Measurements from ENCODE around the gene PLCB1. TPM values are rescaled to one million over a fixed set of nuclear protein-coding genes. Genes with fewer than 3 reads are reported as not detected.

Gene PLCB1
- total RNA-seq, 1 donor from 2014 or later = 10.7 TPM

- H3K36me3 ChIP-seq (ENCODE audit: insufficient read depth, low read length) = no peaks in the 10 kb centered on the region
- H2AFZ ChIP-seq (ENCODE audit: low read depth, low read length) = no peak overlapping the region
- no peaks in the 10 kb centered on the region for H3K9me3 Mint-ChIP-seq (ENCODE audit: unreplicated experiment)
- no peaks in the 10 kb centered on the region for H4K20me1 ChIP-seq (ENCODE audit: insufficient read depth, low read length)
- TF ChIP-seq CTCF (IDR thresholded peaks at IDR 0.05; ENCODE audit: insufficient read depth, low read depth, low read length) (no peak), EZH2 (IDR thresholded peaks at IDR 0.05; ENCODE audit: insufficient read depth, low read length) (no peak)
- no peaks in the 10 kb centered on the region for H3K9me3 ChIP-seq (ENCODE audit: insufficient read depth, low read depth, low read length)
- H3K4me1 Mint-ChIP-seq (ENCODE audit: low read depth, unreplicated experiment) = peaks cover 3% of the 10 kb centered on the region
- H3K79me2 ChIP-seq (ENCODE audit: insufficient read depth, low read length) = no peaks in the 10 kb centered on the region
- no peaks in the 10 kb centered on the region for H3K36me3 Mint-ChIP-seq (ENCODE audit: low read depth, unreplicated experiment)
- no peaks in the 10 kb centered on the region for H3K4me1 ChIP-seq (ENCODE audit: insufficient read depth, low read length)
- no peaks in the 10 kb centered on the region for H3K27me3 ChIP-seq (ENCODE audit: insufficient read depth, low read length)
- no peak overlapping the region for H3K4me2 ChIP-seq (ENCODE audit: low read length)
- H3K4me3 Mint-ChIP-seq (ENCODE audit: unreplicated experiment) = no peak overlapping the region
- FAIRE-seq (no peak), DNase-seq (ENCODE audit: low read depth) (no peak)
- H3K9ac ChIP-seq (ENCODE audit: low read length) = no peak overlapping the region
- no peak overlapping the region for H3K27ac Mint-ChIP-seq (ENCODE audit: unreplicated experiment)
- H3K27ac ChIP-seq (ENCODE audit: low read depth, low read length) = no peak overlapping the region
- H3K4me3 ChIP-seq (ENCODE audit: insufficient read depth, low read depth, low read length) = no peak overlapping the region
- no peaks in the 10 kb centered on the region for H3K27me3 Mint-ChIP-seq (ENCODE audit: low read depth, unreplicated experiment)
These were observed 344.0 kb downstream of the PLCB1 start for GRCh38 chr20:8476021-8476420.

GRCh38 chr20:8480597-8480996, 348.5 kb downstream of the PLCB1 start:
- H4K20me1 ChIP-seq (ENCODE audit: insufficient read depth, low read length) = no peaks in the 10 kb centered on the region
- no peak overlapping the region for H3K27ac Mint-ChIP-seq (ENCODE audit: unreplicated experiment)
- no peaks in the 10 kb centered on the region for H3K4me1 Mint-ChIP-seq (ENCODE audit: low read depth, unreplicated experiment)
- H3K36me3 ChIP-seq (ENCODE audit: insufficient read depth, low read length) = no peaks in the 10 kb centered on the region
- H3K79me2 ChIP-seq (ENCODE audit: insufficient read depth, low read length) = no peaks in the 10 kb centered on the region
- TF ChIP-seq CTCF (IDR thresholded peaks at IDR 0.05; ENCODE audit: insufficient read depth, low read depth, low read length) = no peak
- no peak for TF ChIP-seq EZH2 (IDR thresholded peaks at IDR 0.05; ENCODE audit: insufficient read depth, low read length)
- no peaks in the 10 kb centered on the region for H3K9me3 ChIP-seq (ENCODE audit: insufficient read depth, low read depth, low read length)
- no peak for DNase-seq (ENCODE audit: low read depth)
- H3K4me3 Mint-ChIP-seq (ENCODE audit: unreplicated experiment) = no peak overlapping the region
- H3K27me3 ChIP-seq (ENCODE audit: insufficient read depth, low read length) = no peaks in the 10 kb centered on the region
- no peak overlapping the region for H2AFZ ChIP-seq (ENCODE audit: low read depth, low read length)
- no peaks in the 10 kb centered on the region for H3K36me3 Mint-ChIP-seq (ENCODE audit: low read depth, unreplicated experiment)
- FAIRE-seq = no peak
- no peak overlapping the region for H3K4me3 ChIP-seq (ENCODE audit: insufficient read depth, low read depth, low read length)
- no peak overlapping the region for H3K9ac ChIP-seq (ENCODE audit: low read length)
- no peak overlapping the region for H3K4me2 ChIP-seq (ENCODE audit: low read length)
- H3K27ac ChIP-seq (ENCODE audit: low read depth, low read length) = no peak overlapping the region
- H3K9me3 Mint-ChIP-seq (ENCODE audit: unreplicated experiment) = no peaks in the 10 kb centered on the region
- H3K27me3 Mint-ChIP-seq (ENCODE audit: low read depth, unreplicated experiment) = no peaks in the 10 kb centered on the region
- no peaks in the 10 kb centered on the region for H3K4me1 ChIP-seq (ENCODE audit: insufficient read depth, low read length)

GRCh38 chr20:8487696-8488095, 355.6 kb downstream of the PLCB1 start:
- DNase-seq (ENCODE audit: low read depth) (no peak), FAIRE-seq (no peak)
- no peak overlapping the region for H3K27ac Mint-ChIP-seq (ENCODE audit: unreplicated experiment)
- no peaks in the 10 kb centered on the region for H3K36me3 Mint-ChIP-seq (ENCODE audit: low read depth, unreplicated experiment)
- no peak for TF ChIP-seq CTCF (IDR thresholded peaks at IDR 0.05; ENCODE audit: insufficient read depth, low read depth, low read length)
- TF ChIP-seq EZH2 (IDR thresholded peaks at IDR 0.05; ENCODE audit: insufficient read depth, low read length) = no peak
- no peak overlapping the region for H3K4me2 ChIP-seq (ENCODE audit: low read length)
- H3K36me3 ChIP-seq (ENCODE audit: insufficient read depth, low read length) = no peaks in the 10 kb centered on the region
- no peak overlapping the region for H3K4me3 ChIP-seq (ENCODE audit: insufficient read depth, low read depth, low read length)
- H3K27me3 ChIP-seq (ENCODE audit: insufficient read depth, low read length) = no peaks in the 10 kb centered on the region
- H3K27me3 Mint-ChIP-seq (ENCODE audit: low read depth, unreplicated experiment) = no peaks in the 10 kb centered on the region
- no peaks in the 10 kb centered on the region for H4K20me1 ChIP-seq (ENCODE audit: insufficient read depth, low read length)
- H3K9ac ChIP-seq (ENCODE audit: low read length) = no peak overlapping the region
- H3K27ac ChIP-seq (ENCODE audit: low read depth, low read length) = no peak overlapping the region
- H3K4me3 Mint-ChIP-seq (ENCODE audit: unreplicated experiment) = no peak overlapping the region
- H3K4me1 Mint-ChIP-seq (ENCODE audit: low read depth, unreplicated experiment) = no peaks in the 10 kb centered on the region
- H3K9me3 ChIP-seq (ENCODE audit: insufficient read depth, low read depth, low read length) = no peaks in the 10 kb centered on the region
- H3K4me1 ChIP-seq (ENCODE audit: insufficient read depth, low read length) = no peaks in the 10 kb centered on the region
- no peaks in the 10 kb centered on the region for H3K9me3 Mint-ChIP-seq (ENCODE audit: unreplicated experiment)
- no peak overlapping the region for H2AFZ ChIP-seq (ENCODE audit: low read depth, low read length)
- no peaks in the 10 kb centered on the region for H3K79me2 ChIP-seq (ENCODE audit: insufficient read depth, low read length)

Measured in astrocyte (in vitro differentiated cells and primary cell).